Measurements from ENCODE around the gene REPIN1. TPM values are rescaled to one million over a fixed set of nuclear protein-coding genes. Genes with fewer than 3 reads are reported as not detected.

The REPIN1 gene
- total RNA-seq, 1 donor from 2014 or later: 146 TPM

- H3K4me3 Mint-ChIP-seq (ENCODE audit: unreplicated experiment): peak overlapping the region; percentile 76
- no peak for TF ChIP-seq CTCF (IDR thresholded peaks at IDR 0.05; ENCODE audit: partially characterized antibody, unreplicated experiment)
- peaks cover 16% of the 10 kb centered on the region for H3K9me3 Mint-ChIP-seq (ENCODE audit: unreplicated experiment)
- no peak for DNase-seq
- H3K36me3 Mint-ChIP-seq (ENCODE audit: unreplicated experiment): peaks cover 1% of the 10 kb centered on the region
- peaks cover 14% of the 10 kb centered on the region for H3K27me3 Mint-ChIP-seq (ENCODE audit: unreplicated experiment)
- H3K4me1 Mint-ChIP-seq (ENCODE audit: low read depth, unreplicated experiment): peaks cover 68% of the 10 kb centered on the region
- peak overlapping the region; percentile 96 for H3K27ac Mint-ChIP-seq (ENCODE audit: unreplicated experiment)
These were observed 33.4 kb downstream of the REPIN1 start for GRCh38 chr7:150401861-150402631.

GRCh38 chr7:150402671-150403321, 34.2 kb downstream of the REPIN1 start:
- Mint-ChIP-seq H3K4me1 (ENCODE audit: low read depth, unreplicated experiment) (peaks cover 70% of the 10 kb centered on the region), H3K9me3 (ENCODE audit: unreplicated experiment) (peaks cover 18% of the 10 kb centered on the region), H3K4me3 (ENCODE audit: unreplicated experiment) (peak overlapping the region; percentile 76), H3K27me3 (ENCODE audit: unreplicated experiment) (peaks cover 16% of the 10 kb centered on the region), H3K27ac (ENCODE audit: unreplicated experiment) (peak overlapping the region; percentile 96), H3K36me3 (ENCODE audit: unreplicated experiment) (peaks cover 3% of the 10 kb centered on the region)
- no peak for DNase-seq
- no peak for TF ChIP-seq CTCF (IDR thresholded peaks at IDR 0.05; ENCODE audit: partially characterized antibody, unreplicated experiment)

- Mint-ChIP-seq H3K27ac (ENCODE audit: unreplicated experiment) (peak overlapping the region; percentile 89), H3K36me3 (ENCODE audit: unreplicated experiment) (peaks cover 3% of the 10 kb centered on the region), H3K9me3 (ENCODE audit: unreplicated experiment) (peaks cover 18% of the 10 kb centered on the region), H3K4me3 (ENCODE audit: unreplicated experiment) (peak overlapping the region; percentile 55), H3K27me3 (ENCODE audit: unreplicated experiment) (peaks cover 16% of the 10 kb centered on the region), H3K4me1 (ENCODE audit: low read depth, unreplicated experiment) (peaks cover 70% of the 10 kb centered on the region)
- TF ChIP-seq CTCF (IDR thresholded peaks at IDR 0.05; ENCODE audit: partially characterized antibody, unreplicated experiment): no peak
- DNase-seq: no peak
These were observed 35.0 kb downstream of the REPIN1 start for GRCh38 chr7:150403376-150404171.

GRCh38 chr7:150404172-150404804, 35.7 kb downstream of the REPIN1 start:
- DNase-seq: no peak
- peaks cover 16% of the 10 kb centered on the region for H3K27me3 Mint-ChIP-seq (ENCODE audit: unreplicated experiment)
- peaks cover 21% of the 10 kb centered on the region for H3K9me3 Mint-ChIP-seq (ENCODE audit: unreplicated experiment)
- no peak for TF ChIP-seq CTCF (IDR thresholded peaks at IDR 0.05; ENCODE audit: partially characterized antibody, unreplicated experiment)
- peak overlapping the region; percentile 89 for H3K27ac Mint-ChIP-seq (ENCODE audit: unreplicated experiment)
- peaks cover 67% of the 10 kb centered on the region for H3K4me1 Mint-ChIP-seq (ENCODE audit: low read depth, unreplicated experiment)
- H3K36me3 Mint-ChIP-seq (ENCODE audit: unreplicated experiment): peaks cover 3% of the 10 kb centered on the region
- H3K4me3 Mint-ChIP-seq (ENCODE audit: unreplicated experiment): peak overlapping the region; percentile 77

All from glutamatergic neuron (in vitro differentiated cells).